Activated B cell treated with CpG ODN at 0.5 μM for 24 hours (primary cell): Measurements from ENCODE around the gene TRAPPC2. TPM values are rescaled to one million over a fixed set of nuclear protein-coding genes. Genes with fewer than 3 reads are reported as not detected.

ENCODE experiments used
- ATAC-seq: fragments of 200-7000 bp; cut with Tn5 transposase; one replicate; pipeline ENCODE4 v1.10.0; 2021; ENCODE audit warnings: low read depth, mild to moderate bottlenecking, moderate library complexity
- CTCF ChIA-PET: fragments of 350-600 bp; sonication (Branson Sonifier 250); formaldehyde crosslinking; loops from one replicate; lab custom pipeline; 2021; ENCODE audit warnings: antibody characterized with exemption; lab: Charles Lee
- POLR2A ChIA-PET: fragments of 350-600 bp; sonication (Branson Sonifier 250); formaldehyde crosslinking; loops from one replicate; lab custom pipeline; 2021; ENCODE audit warnings: antibody characterized with exemption; lab: Charles Lee
- DNase-seq: peaks from one replicate; pipeline ENCODE4 v3.0.0; 2022
- H3K27ac Mint-ChIP-seq: one replicate; pipeline ENCODE4 v1.8.0; 2020; ENCODE audit warnings: mixed read lengths
- H3K27me3 Mint-ChIP-seq: one replicate; pipeline ENCODE4 v1.8.0; 2021; ENCODE audit warnings: mixed read lengths
- H3K36me3 Mint-ChIP-seq: one replicate; pipeline ENCODE4 v1.8.0; 2021; ENCODE audit warnings: low read depth, mixed read lengths
- H3K4me1 Mint-ChIP-seq: one replicate; pipeline ENCODE4 v1.8.0; 2021; ENCODE audit warnings: mixed read lengths
- H3K4me3 Mint-ChIP-seq: one replicate; pipeline ENCODE4 v1.8.0; 2020; ENCODE audit warnings: mild to moderate bottlenecking, mixed read lengths
- H3K9me3 Mint-ChIP-seq: one replicate; pipeline ENCODE4 v1.8.0; 2020; ENCODE audit warnings: mixed read lengths
- CTCF ChIP-seq: fragments of 200-600 bp; IDR thresholded peaks from one replicate; pipeline ENCODE4 v1.8.0; 2022; ENCODE audit warnings: antibody characterized with exemption, mild to moderate bottlenecking
- intact Hi-C: fragments of 100-400 bp; cut with micrococcal nuclease; formaldehyde crosslinking; loops from one replicate; pipeline ENCODE4 v1.15.1; 2024
- total RNA-seq: library from RNA; stranded (reverse); gene quantifications from 2 replicates; pipeline ENCODE4 v1.2.3, GENCODE V29; 2022

The TRAPPC2 gene
- total RNA-seq, 1 donor from 2014 or later: 26.7 TPM

DNA sequence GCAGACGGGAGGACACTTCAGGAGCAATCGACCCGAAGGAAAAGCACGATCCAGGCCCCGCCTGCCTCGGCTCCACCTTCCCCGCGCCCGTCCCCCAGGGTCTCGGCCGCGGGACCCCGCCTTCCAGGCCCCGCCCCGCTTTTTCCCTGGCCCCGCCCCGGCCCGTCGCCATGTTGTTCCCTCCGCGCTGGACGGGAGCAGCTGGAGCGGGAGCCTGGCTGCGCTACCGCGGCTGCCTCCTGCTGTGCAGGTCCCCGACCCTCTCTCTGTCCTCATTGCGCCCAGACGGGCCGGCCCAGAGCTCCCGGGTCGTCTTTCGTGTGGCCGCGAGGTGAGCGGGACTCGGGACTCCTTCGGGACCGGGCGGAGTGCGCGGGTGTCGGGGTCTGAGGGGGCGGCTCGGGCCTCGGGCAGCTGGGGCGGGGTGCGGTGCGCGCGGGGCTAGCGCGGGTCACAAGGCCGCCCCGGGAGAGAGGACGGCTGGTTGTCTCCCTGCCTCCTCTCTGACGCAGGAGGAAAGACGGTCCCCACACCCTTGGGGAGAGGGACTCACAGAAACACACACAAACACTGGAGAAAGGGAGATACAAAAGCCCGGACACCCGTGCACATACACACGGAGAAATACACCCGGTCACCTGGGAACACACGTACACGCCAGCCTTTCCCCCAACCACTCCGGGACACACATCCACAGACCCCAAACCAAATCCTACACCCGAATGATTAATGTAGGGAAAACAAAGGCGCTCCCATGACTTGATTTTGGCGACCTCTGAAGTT lies 45.3 kb downstream of the TRAPPC2 start, which contains the start of gene RAB9A:
RAB9A (plus strand) TSS at position 171 of the 783 bp plus-strand sequence. CDS start 19,619 bp downstream, outside the sequence.
- Mint-ChIP-seq H3K4me3 (peak within 1 kb of the TSS; percentile 91), H3K27me3 (no peaks in the 10 kb centered on the region), H3K27ac (peak within 1 kb of the TSS; percentile 89), H3K9me3 (no peaks in the 10 kb centered on the region), H3K36me3 (peaks cover 7% of the 10 kb centered on the region), H3K4me1 (peaks cover 61% of the 10 kb centered on the region)
- intact Hi-C loops: loop anchor here (1.0 kb wide), 3 partner anchors 8 to 45 kb away; partner anchors contain the start of genes OFD1 and TRAPPC2
- ChIA-PET CTCF (interaction anchor here (0.7 to 1.2 kb wide), 3 partner anchors 19 to 69 kb away, joined by 3 to 4 read pairs (median 3); no protein-coding TSS in a partner anchor), POLR2A (interaction anchor here (0.6 to 6.2 kb wide), 15 partner anchors 7 to 985 kb away, joined by 3 to 55 read pairs (median 4); partner anchors contain the start of genes OFD1, TCEANC, TMSB4X and TRAPPC2)
- ATAC-seq (peak; percentile 86), DNase-seq (peak; percentile 77)
- TF ChIP-seq CTCF: no peak

GRCh38 chrX:13688384-13688957 lies 45.9 kb downstream of the TRAPPC2 start:
- intact Hi-C loops: loop anchor here (1.0 kb wide), 1 partner anchor 46 kb away; the partner anchor contains the start of genes OFD1 and TRAPPC2
- Mint-ChIP-seq H3K27me3 (no peaks in the 10 kb centered on the region), H3K9me3 (no peaks in the 10 kb centered on the region), H3K4me3 (peak overlapping the region; percentile 91), H3K36me3 (peaks cover 7% of the 10 kb centered on the region), H3K4me1 (peaks cover 54% of the 10 kb centered on the region), H3K27ac (peak overlapping the region; percentile 89)
- TF ChIP-seq CTCF: no peak
- DNase-seq: no peak
- ATAC-seq: no peak
- ChIA-PET POLR2A (interaction anchor here (0.6 to 6.2 kb wide), 17 partner anchors 8 to 985 kb away, joined by 3 to 55 read pairs (median 4); partner anchors contain the start of genes OFD1, TCEANC, TMSB4X and TRAPPC2), CTCF (interaction anchor here (0.7 to 1.2 kb wide), 2 partner anchors 20 to 69 kb away, joined by 3 to 4 read pairs; no protein-coding TSS in a partner anchor)

GRCh38 chrX:13687203-13687602 lies 47.2 kb downstream of the TRAPPC2 start:
- ChIA-PET CTCF (interaction anchor here (1.1 to 1.2 kb wide), 2 partner anchors 28 to 49 kb away, joined by 4 read pairs; no protein-coding TSS in a partner anchor), POLR2A (interaction anchor here (0.6 to 6.2 kb wide), 6 partner anchors 9 to 56 kb away, joined by 3 to 55 read pairs (median 14); partner anchors contain the start of genes OFD1 and TRAPPC2)
- intact Hi-C loops: loop anchor here (1.0 kb wide), 1 partner anchor 18 kb away; no protein-coding TSS in a partner anchor
- Mint-ChIP-seq H3K27me3 (no peaks in the 10 kb centered on the region), H3K4me1 (peaks cover 41% of the 10 kb centered on the region), H3K9me3 (no peaks in the 10 kb centered on the region), H3K4me3 (no peak overlapping the region), H3K27ac (peak overlapping the region; percentile 89), H3K36me3 (peaks cover 4% of the 10 kb centered on the region)
- TF ChIP-seq CTCF: no peak
- DNase-seq (no peak), ATAC-seq (no peak)

GRCh38 chrX:13685126-13685763 lies 49.2 kb downstream of the TRAPPC2 start:
- ATAC-seq (no peak), DNase-seq (no peak)
- H3K4me1 Mint-ChIP-seq: peaks cover 25% of the 10 kb centered on the region
- H3K27ac Mint-ChIP-seq: no peak overlapping the region
- no peak for TF ChIP-seq CTCF
- H3K4me3 Mint-ChIP-seq: no peak overlapping the region
- no peaks in the 10 kb centered on the region for H3K9me3 Mint-ChIP-seq
- intact Hi-C loops: no loop called here
- ChIA-PET CTCF (interaction anchor here (1.0 kb wide), 1 partner anchor 16 kb away, joined by 4 read pairs; no protein-coding TSS in a partner anchor), POLR2A (interaction anchor here (1.4 kb wide), 1 partner anchor 49 kb away, joined by 7 read pairs; the partner anchor contains the start of genes OFD1 and TRAPPC2)
- no peaks in the 10 kb centered on the region for H3K27me3 Mint-ChIP-seq
- peaks cover 1% of the 10 kb centered on the region for H3K36me3 Mint-ChIP-seq
